Osteocyte (in vitro differentiated cells): ENCODE measurements around the gene COX17. TPM values are rescaled to one million over a fixed set of nuclear protein-coding genes. Genes with fewer than 3 reads are reported as not detected.
A peak's percentile ranks its signal among the peaks of the same experiment; 100 is the strongest.

Experiments used
- DNase-seq: peaks from one replicate; pipeline ENCODE4 v3.0.0; 2021; ENCODE audit warnings: mixed read lengths; ENCODE audit not compliant: unreplicated experiment; ENCODE audit errors: extremely low spot score
- H3K27ac Mint-ChIP-seq: one replicate; pipeline ENCODE4 v1.8.0; 2021; ENCODE audit warnings: mild to moderate bottlenecking, mixed read lengths; ENCODE audit not compliant: unreplicated experiment
- H3K27me3 Mint-ChIP-seq: one replicate; pipeline ENCODE4 v1.8.0; 2021; ENCODE audit warnings: mixed read lengths; ENCODE audit not compliant: unreplicated experiment
- H3K36me3 Mint-ChIP-seq: one replicate; pipeline ENCODE4 v1.8.0; 2021; ENCODE audit warnings: mixed read lengths; ENCODE audit not compliant: unreplicated experiment
- H3K4me1 Mint-ChIP-seq: one replicate; pipeline ENCODE4 v1.8.0; 2021; ENCODE audit warnings: mixed read lengths; ENCODE audit not compliant: unreplicated experiment
- H3K4me3 Mint-ChIP-seq: one replicate; pipeline ENCODE4 v1.8.0; 2021; ENCODE audit warnings: mild to moderate bottlenecking, moderate library complexity, mixed read lengths; ENCODE audit not compliant: unreplicated experiment
- H3K9me3 Mint-ChIP-seq: one replicate; pipeline ENCODE4 v1.8.0; 2021; ENCODE audit warnings: mixed read lengths; ENCODE audit not compliant: unreplicated experiment
- total RNA-seq: library from RNA; stranded (reverse); gene quantifications from 2 replicates; pipeline ENCODE4 v1.2.1, GENCODE V29; 2021
- TF ChIP-seq, protein P1 (sequence below): fragments of 200-600 bp; sonication (generic); IDR thresholded peaks from 2 replicates; pipeline ENCODE4 v1.5.0; 2021; ENCODE audit warnings: antibody characterized with exemption, mild to moderate bottlenecking, moderate library complexity

The COX17 gene
- total RNA-seq, 1 donor from 2014 or later: 18.2 TPM

DNA sequence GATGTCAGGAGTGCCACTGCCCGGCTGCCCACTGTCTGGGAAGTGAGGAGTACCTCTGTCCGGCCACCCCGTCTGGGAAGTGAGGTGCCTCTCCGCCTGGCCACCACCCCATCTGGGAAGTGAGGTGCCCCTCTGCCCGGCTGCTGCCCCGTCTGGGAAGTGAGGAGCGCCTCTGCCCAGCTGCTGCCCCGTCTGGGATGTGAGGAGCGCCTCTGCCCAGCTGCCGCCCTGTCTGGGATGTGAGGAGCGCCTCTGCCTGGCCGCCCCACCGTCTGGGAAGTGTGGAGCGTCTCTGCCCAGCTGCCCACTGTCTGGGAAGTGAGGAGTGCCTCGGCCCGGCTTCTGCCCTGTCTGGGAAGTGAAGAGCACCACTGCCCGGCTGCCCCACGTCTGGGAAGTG lies 3.3 kb downstream of the COX17 start:
- Mint-ChIP-seq H3K27me3 (no peaks in the 10 kb centered on the region), H3K36me3 (peaks cover 19% of the 10 kb centered on the region), H3K9me3 (no peaks in the 10 kb centered on the region), H3K4me1 (peaks cover 34% of the 10 kb centered on the region), H3K4me3 (no peak overlapping the region), H3K27ac (no peak overlapping the region)
- no peak for DNase-seq
- TF ChIP-seq, protein P1, sequence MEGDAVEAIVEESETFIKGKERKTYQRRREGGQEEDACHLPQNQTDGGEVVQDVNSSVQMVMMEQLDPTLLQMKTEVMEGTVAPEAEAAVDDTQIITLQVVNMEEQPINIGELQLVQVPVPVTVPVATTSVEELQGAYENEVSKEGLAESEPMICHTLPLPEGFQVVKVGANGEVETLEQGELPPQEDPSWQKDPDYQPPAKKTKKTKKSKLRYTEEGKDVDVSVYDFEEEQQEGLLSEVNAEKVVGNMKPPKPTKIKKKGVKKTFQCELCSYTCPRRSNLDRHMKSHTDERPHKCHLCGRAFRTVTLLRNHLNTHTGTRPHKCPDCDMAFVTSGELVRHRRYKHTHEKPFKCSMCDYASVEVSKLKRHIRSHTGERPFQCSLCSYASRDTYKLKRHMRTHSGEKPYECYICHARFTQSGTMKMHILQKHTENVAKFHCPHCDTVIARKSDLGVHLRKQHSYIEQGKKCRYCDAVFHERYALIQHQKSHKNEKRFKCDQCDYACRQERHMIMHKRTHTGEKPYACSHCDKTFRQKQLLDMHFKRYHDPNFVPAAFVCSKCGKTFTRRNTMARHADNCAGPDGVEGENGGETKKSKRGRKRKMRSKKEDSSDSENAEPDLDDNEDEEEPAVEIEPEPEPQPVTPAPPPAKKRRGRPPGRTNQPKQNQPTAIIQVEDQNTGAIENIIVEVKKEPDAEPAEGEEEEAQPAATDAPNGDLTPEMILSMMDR: no peak

DNA sequence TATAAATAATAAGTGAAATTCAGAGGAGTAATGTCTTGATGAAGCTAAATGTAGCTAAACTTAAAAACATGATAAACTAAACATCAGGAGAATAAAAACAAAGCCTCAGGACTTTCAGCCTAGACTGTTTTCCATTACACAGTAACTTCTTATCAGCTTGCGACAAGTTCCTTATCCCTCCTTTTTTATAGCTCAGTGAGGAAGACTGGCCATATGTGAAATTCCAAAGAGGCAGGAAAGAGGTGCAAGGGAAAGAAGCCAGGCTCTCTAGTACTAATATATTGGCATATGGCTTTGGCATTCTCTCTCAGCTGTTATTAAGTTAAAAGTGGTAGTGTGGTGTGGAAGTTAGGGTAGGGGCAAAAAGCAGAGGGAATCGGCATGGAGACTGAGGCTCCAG lies 4.4 kb downstream of the COX17 start:
- TF ChIP-seq, protein P1: no peak
- no peak overlapping the region for H3K4me3 Mint-ChIP-seq
- peaks cover 19% of the 10 kb centered on the region for H3K36me3 Mint-ChIP-seq
- no peak for DNase-seq
- no peaks in the 10 kb centered on the region for H3K9me3 Mint-ChIP-seq
- H3K27ac Mint-ChIP-seq: no peak overlapping the region
- peaks cover 33% of the 10 kb centered on the region for H3K4me1 Mint-ChIP-seq
- no peaks in the 10 kb centered on the region for H3K27me3 Mint-ChIP-seq

DNA sequence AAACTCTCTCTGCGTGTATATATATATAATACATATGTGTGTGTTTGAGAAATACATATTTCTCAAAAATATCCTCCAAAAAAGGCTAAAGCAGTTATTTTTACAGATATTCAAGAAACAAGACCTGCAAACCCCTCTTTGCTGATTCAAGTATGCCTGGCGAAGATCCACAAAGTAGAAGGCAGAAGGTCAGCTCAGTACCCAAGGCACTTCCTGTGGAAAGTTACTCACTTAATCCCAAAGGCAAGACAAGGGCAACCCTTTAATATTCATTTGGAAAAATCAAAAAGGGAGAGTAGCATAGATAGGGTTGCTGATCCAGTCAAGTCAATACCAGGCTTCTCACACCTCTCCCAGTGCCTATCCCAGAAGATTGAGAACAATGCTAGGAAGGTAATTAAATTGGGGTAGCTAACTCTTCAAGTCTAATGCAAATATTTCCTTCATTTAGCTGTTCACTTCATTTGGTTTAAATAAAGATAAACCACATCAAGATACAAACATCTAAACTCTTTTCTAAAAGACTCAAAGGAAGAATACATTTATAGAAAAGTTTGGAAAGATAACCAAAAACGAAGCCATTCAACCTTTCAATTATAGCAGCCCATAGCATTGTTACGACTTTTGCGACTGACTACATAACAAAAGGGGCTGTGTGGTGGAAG lies 7.2 kb downstream of the COX17 start:
- H3K4me1 Mint-ChIP-seq: peaks cover 13% of the 10 kb centered on the region
- peaks cover 22% of the 10 kb centered on the region for H3K36me3 Mint-ChIP-seq
- no peaks in the 10 kb centered on the region for H3K27me3 Mint-ChIP-seq
- TF ChIP-seq, protein P1: no peak
- H3K9me3 Mint-ChIP-seq: no peaks in the 10 kb centered on the region
- peak overlapping the region; percentile 48 for H3K27ac Mint-ChIP-seq
- no peak overlapping the region for H3K4me3 Mint-ChIP-seq
- DNase-seq: no peak

DNA sequence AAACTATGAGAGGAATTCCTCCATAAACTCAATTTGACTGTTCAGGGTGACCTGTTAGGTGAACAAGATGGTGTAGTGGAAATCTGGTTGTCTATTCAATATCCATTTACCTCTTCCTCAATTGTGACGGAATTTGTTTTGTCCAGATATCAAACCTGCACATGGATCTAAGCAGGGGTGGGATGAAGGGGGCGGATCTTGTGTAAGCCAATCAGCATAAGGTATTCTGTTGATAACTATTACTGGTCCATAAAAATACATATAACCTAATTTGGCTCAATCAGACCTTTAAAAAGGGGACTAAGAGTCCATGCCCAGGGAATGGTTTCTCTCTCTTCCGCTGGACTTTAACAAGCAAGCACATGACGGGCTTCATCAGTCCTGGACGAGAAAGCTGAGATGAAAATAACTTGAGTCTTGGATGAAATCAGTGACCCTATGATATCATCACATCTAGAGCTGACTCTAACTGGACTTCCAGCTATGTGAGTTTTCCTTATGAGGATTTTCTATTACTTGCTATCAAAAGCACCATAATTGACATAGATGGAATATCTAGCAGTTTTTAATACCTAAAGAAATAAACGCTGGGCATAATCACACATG lies 11.1 kb downstream of the COX17 start:
- H3K9me3 Mint-ChIP-seq: no peaks in the 10 kb centered on the region
- H3K4me3 Mint-ChIP-seq: no peak overlapping the region
- H3K4me1 Mint-ChIP-seq: peaks cover 18% of the 10 kb centered on the region
- no peaks in the 10 kb centered on the region for H3K27me3 Mint-ChIP-seq
- H3K27ac Mint-ChIP-seq: no peak overlapping the region
- peaks cover 8% of the 10 kb centered on the region for H3K36me3 Mint-ChIP-seq
- no peak for DNase-seq
- TF ChIP-seq, protein P1: no peak

DNA sequence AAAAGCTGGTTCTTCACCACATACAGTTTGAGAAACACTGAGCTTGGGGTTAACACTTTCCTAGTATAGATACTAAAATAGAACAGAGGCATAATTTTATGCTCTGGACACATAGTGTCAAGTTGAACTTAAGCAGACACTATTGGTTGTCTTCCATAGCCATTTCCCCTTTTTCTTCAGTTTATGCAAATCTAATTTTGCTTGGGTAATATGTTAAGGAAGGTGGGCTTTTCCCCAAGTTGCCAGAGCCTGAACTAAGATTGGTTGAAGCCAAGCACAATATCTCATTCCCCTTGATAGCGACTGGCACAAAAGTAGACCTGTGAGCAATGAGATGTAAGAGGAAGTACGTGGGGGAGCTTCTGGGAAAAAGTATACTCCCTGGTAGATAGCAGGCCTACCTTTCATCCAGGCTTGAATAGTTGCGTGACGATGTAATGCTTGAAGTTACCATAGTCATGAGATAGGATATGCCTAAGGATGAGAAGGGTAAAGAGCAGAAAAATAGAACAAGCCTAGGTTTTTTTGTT lies 12.3 kb downstream of the COX17 start:
- DNase-seq: no peak
- no peak overlapping the region for H3K4me3 Mint-ChIP-seq
- TF ChIP-seq, protein P1: no peak
- H3K4me1 Mint-ChIP-seq: peaks cover 17% of the 10 kb centered on the region
- no peak overlapping the region for H3K27ac Mint-ChIP-seq
- peaks cover 8% of the 10 kb centered on the region for H3K36me3 Mint-ChIP-seq
- no peaks in the 10 kb centered on the region for H3K27me3 Mint-ChIP-seq
- no peaks in the 10 kb centered on the region for H3K9me3 Mint-ChIP-seq
